Uterus (tissue), 2 donors: ENCODE results near the gene FBXL5.

Experiments used
- CTCF ChIP-seq, 4 experiments: fragments of 200-600 bp in 2 of 4; fragments of 450-650 bp in 2 of 4; sonication (generic) in 2 of 4; IDR thresholded peaks; one replicate each; pipeline ENCODE4 v1.5.1; 2016 to 2019; ENCODE audit warnings: antibody characterized with exemption in 4 of 4, mild to moderate bottlenecking in 2 of 4, moderate library complexity in 1 of 4
- POLR2A ChIP-seq, 2 donors: fragments of 450-650 bp; IDR thresholded peaks; one replicate each; pipeline ENCODE4 v1.6.1; 2016; ENCODE audit warnings: antibody characterized with exemption in 2 of 2, mild to moderate bottlenecking in 1 of 2, moderate library complexity in 1 of 2

- TF ChIP-seq CTCF (IDR thresholded peaks at IDR 0.05) (no peak), POLR2A (IDR thresholded peaks at IDR 0.05) (no peak)
These were observed 22.4 kb upstream of the FBXL5 start for GRCh38 chr4:15677507-15677988.
